ENCODE measurements around the gene TBC1D12. TPM values are rescaled to one million over a fixed set of nuclear protein-coding genes. Genes with fewer than 3 reads are reported as not detected.
A peak's percentile ranks its signal among the peaks of the same experiment; 100 is the strongest.

Gene TBC1D12
- total RNA-seq, 2 donors from 2014 or later, result 13.8 to 22.3 TPM

GRCh38 chr10:94439275-94439861 lies 37.0 kb downstream of the TBC1D12 start:
- H3K4me1 ChIP-seq (replicated peaks), result no peaks in the 10 kb centered on the region
- TF ChIP-seq POLR2A (IDR thresholded peaks at IDR 0.05) (no peak), POLR2AphosphoS5 (IDR thresholded peaks at IDR 0.05) (no peak)
- TF ChIP-seq, protein P1, sequence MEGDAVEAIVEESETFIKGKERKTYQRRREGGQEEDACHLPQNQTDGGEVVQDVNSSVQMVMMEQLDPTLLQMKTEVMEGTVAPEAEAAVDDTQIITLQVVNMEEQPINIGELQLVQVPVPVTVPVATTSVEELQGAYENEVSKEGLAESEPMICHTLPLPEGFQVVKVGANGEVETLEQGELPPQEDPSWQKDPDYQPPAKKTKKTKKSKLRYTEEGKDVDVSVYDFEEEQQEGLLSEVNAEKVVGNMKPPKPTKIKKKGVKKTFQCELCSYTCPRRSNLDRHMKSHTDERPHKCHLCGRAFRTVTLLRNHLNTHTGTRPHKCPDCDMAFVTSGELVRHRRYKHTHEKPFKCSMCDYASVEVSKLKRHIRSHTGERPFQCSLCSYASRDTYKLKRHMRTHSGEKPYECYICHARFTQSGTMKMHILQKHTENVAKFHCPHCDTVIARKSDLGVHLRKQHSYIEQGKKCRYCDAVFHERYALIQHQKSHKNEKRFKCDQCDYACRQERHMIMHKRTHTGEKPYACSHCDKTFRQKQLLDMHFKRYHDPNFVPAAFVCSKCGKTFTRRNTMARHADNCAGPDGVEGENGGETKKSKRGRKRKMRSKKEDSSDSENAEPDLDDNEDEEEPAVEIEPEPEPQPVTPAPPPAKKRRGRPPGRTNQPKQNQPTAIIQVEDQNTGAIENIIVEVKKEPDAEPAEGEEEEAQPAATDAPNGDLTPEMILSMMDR (IDR thresholded peaks at IDR 0.05), result peak in 1 of 4 experiments; percentile 9
- intact Hi-C loops (cut with DNase I), result no loop called here
- H3K4me3 ChIP-seq, result no peak overlapping the region
- H3K9me3 ChIP-seq, result no peaks in the 10 kb centered on the region
- no peak overlapping the region for H3K27ac ChIP-seq
- DNase-seq (ENCODE audit: low spot score), result no peak
- H3K36me3 ChIP-seq, result no peaks in the 10 kb centered on the region
- H3K27me3 ChIP-seq (replicated peaks; ENCODE audit: insufficient read depth), result no peaks in the 10 kb centered on the region
- WGBS, result 33% methylated on average over 4 of the region's 4 CpGs

GRCh38 chr10:94440096-94440495 lies 37.8 kb downstream of the TBC1D12 start:
- intact Hi-C loops (cut with DNase I), result loop anchor here (5.0 to 10.0 kb wide), 4 partner anchors 75 to 618 kb away; partner anchors contain the start of gene NOC3L
- DNase-seq (ENCODE audit: low spot score), result no peak
- Histone ChIP-seq H3K27ac (no peak overlapping the region), H3K4me1 (replicated peaks) (no peaks in the 10 kb centered on the region), H3K4me3 (no peak overlapping the region), H3K36me3 (no peaks in the 10 kb centered on the region), H3K27me3 (replicated peaks; ENCODE audit: insufficient read depth) (no peaks in the 10 kb centered on the region), H3K9me3 (no peaks in the 10 kb centered on the region)
- TF ChIP-seq POLR2AphosphoS5 (IDR thresholded peaks at IDR 0.05), result no peak
- TF ChIP-seq, protein P1 (IDR thresholded peaks at IDR 0.05), result no peak
- no peak for TF ChIP-seq POLR2A (IDR thresholded peaks at IDR 0.05)

- WGBS, result 35% methylated on average over 2 of the region's 2 CpGs
- no peaks in the 10 kb centered on the region for H3K27me3 ChIP-seq (replicated peaks; ENCODE audit: insufficient read depth)
- H3K4me1 ChIP-seq (replicated peaks), result no peaks in the 10 kb centered on the region
- no peaks in the 10 kb centered on the region for H3K36me3 ChIP-seq
- no peak overlapping the region for H3K4me3 ChIP-seq
- intact Hi-C loops (cut with DNase I), result loop anchor here (5.0 to 10.0 kb wide), 4 partner anchors 78 to 621 kb away; partner anchors contain the start of gene NOC3L
- no peak for TF ChIP-seq POLR2A (IDR thresholded peaks at IDR 0.05)
- no peak for TF ChIP-seq POLR2AphosphoS5 (IDR thresholded peaks at IDR 0.05)
- TF ChIP-seq, protein P1 (IDR thresholded peaks at IDR 0.05), result no peak
- no peaks in the 10 kb centered on the region for H3K9me3 ChIP-seq
- H3K27ac ChIP-seq, result no peak overlapping the region
- DNase-seq (ENCODE audit: low spot score), result no peak
These were observed 40.7 kb downstream of the TBC1D12 start for GRCh38 chr10:94443047-94443446.

DNA sequence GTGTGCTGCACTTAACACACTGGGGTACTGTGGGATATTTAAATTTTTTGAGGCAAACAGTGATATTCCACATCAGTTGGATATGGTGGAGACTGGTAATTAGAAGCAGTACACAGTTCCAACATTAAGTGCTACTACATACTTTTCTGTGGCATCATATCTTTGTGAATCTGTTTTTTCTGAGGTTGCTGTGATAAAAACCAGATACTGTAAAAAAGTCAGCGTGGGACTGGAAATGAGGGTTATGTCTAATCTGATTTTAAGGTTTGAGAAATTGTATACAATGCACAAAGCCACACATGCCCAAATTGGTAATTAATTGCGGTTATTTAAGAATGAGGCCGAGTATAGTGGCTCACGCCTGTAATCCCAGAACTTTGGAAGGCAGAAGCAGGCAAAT lies 41.2 kb downstream of the TBC1D12 start:
- 89% methylated on average over 4 of the region's 4 CpGs for WGBS
- Histone ChIP-seq H3K4me3 (no peak overlapping the region), H3K27ac (no peak overlapping the region), H3K9me3 (no peaks in the 10 kb centered on the region), H3K4me1 (replicated peaks) (no peaks in the 10 kb centered on the region), H3K27me3 (replicated peaks; ENCODE audit: insufficient read depth) (no peaks in the 10 kb centered on the region), H3K36me3 (no peaks in the 10 kb centered on the region)
- TF ChIP-seq, protein P1 (IDR thresholded peaks at IDR 0.05), result no peak
- no peak for TF ChIP-seq POLR2AphosphoS5 (IDR thresholded peaks at IDR 0.05)
- TF ChIP-seq POLR2A (IDR thresholded peaks at IDR 0.05), result no peak
- DNase-seq (ENCODE audit: low spot score), result no peak
- intact Hi-C loops (cut with DNase I), result loop anchor here (5.0 to 10.0 kb wide), 4 partner anchors 79 to 621 kb away; partner anchors contain the start of gene NOC3L

- Histone ChIP-seq H3K4me1 (replicated peaks) (no peaks in the 10 kb centered on the region), H3K27ac (no peak overlapping the region), H3K9me3 (no peaks in the 10 kb centered on the region), H3K27me3 (replicated peaks; ENCODE audit: insufficient read depth) (no peaks in the 10 kb centered on the region), H3K4me3 (no peak overlapping the region), H3K36me3 (no peaks in the 10 kb centered on the region)
- DNase-seq (ENCODE audit: low spot score), result no peak
- intact Hi-C loops (cut with DNase I), result no loop called here
- TF ChIP-seq, protein P1 (IDR thresholded peaks at IDR 0.05), result no peak
- TF ChIP-seq POLR2A (IDR thresholded peaks at IDR 0.05), result no peak
These were observed 48.4 kb downstream of the TBC1D12 start for GRCh38 chr10:94450782-94451181.

Data from prostate gland (tissue), 2 donors.